CD4-positive, alpha-beta memory T cell (primary cell): ENCODE data around the gene CISTR. TPM values are rescaled to one million over a fixed set of nuclear protein-coding genes. Genes with fewer than 3 reads are reported as not detected.
A peak's percentile ranks its signal among the peaks of the same experiment; 100 is the strongest.

Source experiments
- CTCF ChIA-PET: fragments of 350-600 bp; sonication (Branson Sonifier 250); formaldehyde crosslinking; loops from one replicate; lab custom pipeline; 2021; ENCODE audit warnings: inconsistent platforms; ENCODE audit not compliant: partially characterized antibody; lab: Charles Lee
- POLR2A ChIA-PET: fragments of 350-600 bp; sonication (Branson Sonifier 250); formaldehyde crosslinking; loops from one replicate; lab custom pipeline; 2021; ENCODE audit not compliant: partially characterized antibody; lab: Charles Lee
- DNase-seq, 5 donors: peaks; one replicate each; pipeline versions ENCODE4 v3.0.0 to v3.0.0-alpha.2; 2020 to 2022; ENCODE audit warnings: mixed read lengths in 1 of 5
- H3K27ac ChIP-seq: one replicate; pipeline ENCODE4 v1.7.0; 2013; ENCODE audit warnings: low read depth, low read length
- H3K27me3 ChIP-seq: 2 replicates; pipeline ENCODE4 v1.7.0; 2013; ENCODE audit warnings: mild to moderate bottlenecking, low read length, moderate library complexity; ENCODE audit not compliant: insufficient read depth
- H3K36me3 ChIP-seq: 2 replicates; pipeline ENCODE4 v1.7.0; 2013; ENCODE audit warnings: mild to moderate bottlenecking, low read length, moderate library complexity; ENCODE audit not compliant: insufficient read depth
- H3K4me1 ChIP-seq: 2 replicates; pipeline ENCODE4 v1.7.0; 2013; ENCODE audit warnings: mild to moderate bottlenecking, low read length, moderate library complexity; ENCODE audit not compliant: insufficient read depth
- H3K4me3 ChIP-seq, 2 donors: one replicate each; pipeline ENCODE4 v1.7.0; 2013; ENCODE audit warnings: low read length in 2 of 2, mild to moderate bottlenecking in 1 of 2
- H3K9me3 ChIP-seq, 2 donors: one replicate each; pipeline ENCODE4 v1.7.0; 2013; ENCODE audit warnings: low read length in 2 of 2, control low read depth in 1 of 2; ENCODE audit not compliant: control insufficient read depth in 1 of 2
- H3K27ac Mint-ChIP-seq, 7 donors: one replicate each; pipeline ENCODE4 v1.8.0; 2020 to 2021; ENCODE audit warnings: mixed read lengths in 7 of 7, mild to moderate bottlenecking in 6 of 7, inconsistent platforms in 3 of 7, moderate library complexity in 3 of 7
- H3K27me3 Mint-ChIP-seq, 2 donors: one replicate each; pipeline ENCODE4 v1.8.0; 2020 to 2021; ENCODE audit warnings: mixed read lengths in 2 of 2
- H3K36me3 Mint-ChIP-seq, 2 donors: one replicate each; pipeline ENCODE4 v1.8.0; 2020 to 2021; ENCODE audit warnings: mixed read lengths in 2 of 2, inconsistent platforms in 1 of 2, mild to moderate bottlenecking in 1 of 2
- H3K4me1 Mint-ChIP-seq, 4 donors: one replicate each; pipeline ENCODE4 v1.8.0; 2020 to 2021; ENCODE audit warnings: mixed read lengths in 4 of 4, mild to moderate bottlenecking in 1 of 4
- H3K4me3 Mint-ChIP-seq, 8 donors: one replicate each; pipeline ENCODE4 v1.8.0; 2020 to 2021; ENCODE audit warnings: mixed read lengths in 8 of 8, mild to moderate bottlenecking in 7 of 8, moderate library complexity in 6 of 8, inconsistent platforms in 3 of 8
- H3K9me3 Mint-ChIP-seq, 8 donors: one replicate each; pipeline ENCODE4 v1.8.0; 2020 to 2021; ENCODE audit warnings: mixed read lengths in 8 of 8, mild to moderate bottlenecking in 5 of 8, inconsistent platforms in 3 of 8, moderate library complexity in 1 of 8
- intact Hi-C: fragments of 100-400 bp; cut with micrococcal nuclease; formaldehyde crosslinking; loops from one replicate; pipeline ENCODE4 v1.15.1; 2023
- polyA plus RNA-seq, 2 donors: library from polyadenylated mRNA; unstranded; fragments of 300-500 nt; fragmentation: Illumina TruSeq; gene quantifications; one replicate each; pipeline ENCODE4 v1.2.3, GENCODE V29; 2021
- total RNA-seq, 2 experiments: library from RNA; stranded (reverse); gene quantifications; one replicate each; pipeline ENCODE4 v1.2.3, GENCODE V29; 2021

The CISTR gene
- total RNA-seq (not detected), polyA plus RNA-seq (not detected)

GRCh38 chr12:53751336-53752191 is at the start of gene CISTR:
Gene CISTR, minus strand, starts transcription at chr12:53751979.
- no peaks in the 10 kb centered on the region for H3K36me3 ChIP-seq
- H3K4me1 ChIP-seq, result peaks cover 32% of the 10 kb centered on the region
- Mint-ChIP-seq H3K27ac (peak within 1 kb of the TSS in 2 of 7 donors; percentile 27 to 62), H3K9me3 (no peaks in the 10 kb centered on the region), H3K4me1 (peaks cover 3 to 17% (median 11%) of the 10 kb centered on the region in 4 donors), H3K27me3 (peaks cover 7 to 9% of the 10 kb centered on the region in 2 donors), H3K4me3 (no peak within 1 kb of the TSS), H3K36me3 (no peaks in the 10 kb centered on the region)
- H3K9me3 ChIP-seq, result no peaks in the 10 kb centered on the region
- POLR2A ChIA-PET, result interaction anchor here (0.7 to 1.9 kb wide), 4 partner anchors 13 to 76 kb away, joined by 3 to 11 read pairs (median 4); partner anchors contain the start of genes ATP5MC2 and CALCOCO1
- CTCF ChIA-PET, result interaction anchor here (0.9 to 1.9 kb wide), 2 partner anchors 49 to 52 kb away, joined by 3 to 6 read pairs; no protein-coding TSS in a partner anchor
- H3K27ac ChIP-seq, result peak within 1 kb of the TSS; percentile 6
- intact Hi-C loops, result no loop called here
- peak in 4 of 5 donors; percentile 27 to 48 (median 34) for DNase-seq
- H3K4me3 ChIP-seq, result peak within 1 kb of the TSS in 1 of 2 donors; percentile 53
- H3K27me3 ChIP-seq, result peaks cover 21% of the 10 kb centered on the region

- DNase-seq, result no peak
- Mint-ChIP-seq H3K9me3 (no peaks in the 10 kb centered on the region), H3K27ac (no peak overlapping the region), H3K4me3 (no peak overlapping the region), H3K27me3 (peaks cover 29 to 41% of the 10 kb centered on the region in 2 donors), H3K36me3 (no peaks in the 10 kb centered on the region), H3K4me1 (no peaks in the 10 kb centered on the region)
- ChIA-PET POLR2A (no interaction called here), CTCF (interaction anchor here (2.4 kb wide), 1 partner anchor 10 kb away, joined by 10 read pairs; no protein-coding TSS in a partner anchor)
- H3K9me3 ChIP-seq, result no peaks in the 10 kb centered on the region
- intact Hi-C loops, result no loop called here
- no peak overlapping the region for H3K4me3 ChIP-seq
- peaks cover 16% of the 10 kb centered on the region for H3K27me3 ChIP-seq
- H3K27ac ChIP-seq, result no peak overlapping the region
- H3K36me3 ChIP-seq, result no peaks in the 10 kb centered on the region
- no peaks in the 10 kb centered on the region for H3K4me1 ChIP-seq
Observed at GRCh38 chr12:53798575-53798974, 46.8 kb upstream of the CISTR start.

- Histone ChIP-seq H3K27ac (no peak overlapping the region), H3K4me1 (no peaks in the 10 kb centered on the region), H3K9me3 (no peaks in the 10 kb centered on the region), H3K36me3 (no peaks in the 10 kb centered on the region), H3K27me3 (peaks cover 8% of the 10 kb centered on the region), H3K4me3 (no peak overlapping the region)
- Mint-ChIP-seq H3K36me3 (no peaks in the 10 kb centered on the region), H3K9me3 (no peaks in the 10 kb centered on the region), H3K27ac (no peak overlapping the region), H3K4me1 (no peaks in the 10 kb centered on the region), H3K27me3 (peaks cover 22 to 33% of the 10 kb centered on the region in 2 donors), H3K4me3 (no peak overlapping the region)
- intact Hi-C loops, result no loop called here
- ChIA-PET CTCF (no interaction called here), POLR2A (no interaction called here)
- no peak for DNase-seq
Observed at GRCh38 chr12:53795927-53796326, 44.1 kb upstream of the CISTR start.

- Mint-ChIP-seq H3K4me3 (no peak overlapping the region), H3K27ac (no peak overlapping the region), H3K4me1 (no peaks in the 10 kb centered on the region), H3K36me3 (no peaks in the 10 kb centered on the region), H3K9me3 (no peaks in the 10 kb centered on the region), H3K27me3 (peaks cover 10 to 19% of the 10 kb centered on the region in 2 donors)
- H3K4me1 ChIP-seq, result no peaks in the 10 kb centered on the region
- H3K27me3 ChIP-seq, result no peaks in the 10 kb centered on the region
- no peaks in the 10 kb centered on the region for H3K9me3 ChIP-seq
- ChIA-PET POLR2A (no interaction called here), CTCF (interaction anchor here (1.2 to 1.4 kb wide), 2 partner anchors 195 to 429 kb away, joined by 3 to 4 read pairs; no protein-coding TSS in a partner anchor)
- H3K27ac ChIP-seq, result no peak overlapping the region
- H3K4me3 ChIP-seq, result no peak overlapping the region
- H3K36me3 ChIP-seq, result no peaks in the 10 kb centered on the region
- no peak for DNase-seq
- intact Hi-C loops, result no loop called here
Observed at GRCh38 chr12:53793221-53793620, 41.4 kb upstream of the CISTR start.

- Histone ChIP-seq H3K27me3 (peaks cover 4% of the 10 kb centered on the region), H3K9me3 (no peaks in the 10 kb centered on the region), H3K27ac (no peak overlapping the region), H3K4me3 (no peak overlapping the region), H3K36me3 (no peaks in the 10 kb centered on the region), H3K4me1 (no peaks in the 10 kb centered on the region)
- H3K27me3 Mint-ChIP-seq, result peaks cover 10 to 11% of the 10 kb centered on the region in 2 donors
- H3K36me3 Mint-ChIP-seq, result no peaks in the 10 kb centered on the region
- intact Hi-C loops, result loop anchor here (1.0 kb wide), 2 partner anchors 197 to 425 kb away; no protein-coding TSS in a partner anchor
- no peaks in the 10 kb centered on the region for H3K4me1 Mint-ChIP-seq
- no peak overlapping the region for H3K27ac Mint-ChIP-seq
- ChIA-PET CTCF (interaction anchor here (1.2 to 1.5 kb wide), 5 partner anchors 10 to 430 kb away, joined by 3 to 5 read pairs (median 4); no protein-coding TSS in a partner anchor), POLR2A (interaction anchor here (1.0 kb wide), 1 partner anchor 27 kb away, joined by 3 read pairs; no protein-coding TSS in a partner anchor)
- DNase-seq, result peak in 3 of 5 donors; percentile 13 to 17 (median 16)
- no peak overlapping the region for H3K4me3 Mint-ChIP-seq
- H3K9me3 Mint-ChIP-seq, result no peaks in the 10 kb centered on the region
Observed at GRCh38 chr12:53791735-53792326, 40.1 kb upstream of the CISTR start.

GRCh38 chr12:53789570-53789969 is 37.8 kb upstream of the CISTR start:
- peaks cover 4% of the 10 kb centered on the region for H3K27me3 ChIP-seq
- Mint-ChIP-seq H3K27me3 (peaks cover 17 to 19% of the 10 kb centered on the region in 2 donors), H3K27ac (no peak overlapping the region), H3K9me3 (no peaks in the 10 kb centered on the region), H3K4me1 (no peaks in the 10 kb centered on the region), H3K4me3 (no peak overlapping the region), H3K36me3 (no peaks in the 10 kb centered on the region)
- H3K4me1 ChIP-seq, result no peaks in the 10 kb centered on the region
- CTCF ChIA-PET, result interaction anchor here (0.6 to 2.9 kb wide), 3 partner anchors 10 to 816 kb away, joined by 3 to 10 read pairs (median 3); no protein-coding TSS in a partner anchor
- POLR2A ChIA-PET, result no interaction called here
- intact Hi-C loops, result no loop called here
- DNase-seq, result no peak
- no peak overlapping the region for H3K27ac ChIP-seq
- no peaks in the 10 kb centered on the region for H3K36me3 ChIP-seq
- H3K9me3 ChIP-seq, result no peaks in the 10 kb centered on the region
- no peak overlapping the region for H3K4me3 ChIP-seq

GRCh38 chr12:53788892-53789291 is 37.1 kb upstream of the CISTR start:
- Histone ChIP-seq H3K4me3 (no peak overlapping the region), H3K36me3 (no peaks in the 10 kb centered on the region), H3K27ac (no peak overlapping the region), H3K27me3 (peaks cover 5% of the 10 kb centered on the region), H3K4me1 (no peaks in the 10 kb centered on the region), H3K9me3 (no peaks in the 10 kb centered on the region)
- Mint-ChIP-seq H3K27ac (no peak overlapping the region), H3K36me3 (no peaks in the 10 kb centered on the region), H3K9me3 (no peaks in the 10 kb centered on the region), H3K4me1 (no peaks in the 10 kb centered on the region), H3K4me3 (no peak overlapping the region), H3K27me3 (peaks cover 18 to 20% of the 10 kb centered on the region in 2 donors)
- intact Hi-C loops, result no loop called here
- POLR2A ChIA-PET, result no interaction called here
- no peak for DNase-seq
- CTCF ChIA-PET, result interaction anchor here (2.9 kb wide), 1 partner anchor 11 kb away, joined by 10 read pairs; no protein-coding TSS in a partner anchor
